ENCODE data around the gene RHBDD1.

RHBDD1 gene

DNA sequence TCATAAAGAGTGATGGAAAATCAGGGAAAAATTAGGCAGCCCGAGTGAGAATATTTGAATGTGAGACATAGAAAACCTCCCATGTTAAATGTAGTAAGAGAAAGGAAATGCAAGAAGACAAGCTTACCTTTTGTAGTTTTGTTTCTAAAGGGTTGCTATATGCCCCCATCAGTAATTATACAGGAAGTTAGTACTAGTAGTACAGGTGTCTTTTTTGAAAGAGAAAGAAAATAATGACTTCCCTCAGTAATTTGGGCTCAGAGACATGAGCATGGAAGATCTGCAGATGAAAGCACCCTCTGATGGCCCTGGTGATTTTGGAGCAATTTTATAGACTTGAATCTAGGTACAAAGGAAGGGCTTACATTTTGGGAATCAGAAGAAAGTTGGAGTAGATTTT lies 80.8 kb downstream of the RHBDD1 start:
- peaks cover 3% of the 10 kb centered on the region; the same call in 1 of the 2 replicates for H3K9me3 ChIP-seq (ENCODE audit: control insufficient read depth, insufficient read depth, low read length)
- H3F3A ChIP-seq (ENCODE audit: control insufficient read depth, insufficient read depth) = no peaks in the 10 kb centered on the region; the same call in 1 of the 2 replicates
- no peaks in the 10 kb centered on the region; the same call in 1 of the 2 replicates for H3K79me2 ChIP-seq (ENCODE audit: control insufficient read depth, low read length)
- peak overlapping the region; percentile 15; the same call in 1 of the 2 replicates for H3K4me3 ChIP-seq (ENCODE audit: low read length)
- peak overlapping the region; percentile 39 for H3K27ac ChIP-seq (ENCODE audit: low read depth, low read length)
- peaks cover 27% of the 10 kb centered on the region for H3K36me3 ChIP-seq (ENCODE audit: control insufficient read depth, low read length)
- no peaks in the 10 kb centered on the region for H3K9me2 ChIP-seq (replicated peaks; ENCODE audit: control insufficient read depth, low read length)
- no peaks in the 10 kb centered on the region for H3K27me3 ChIP-seq (ENCODE audit: control insufficient read depth, low read length)
- H4K20me1 ChIP-seq (ENCODE audit: control insufficient read depth, insufficient read depth, low read depth, low read length) = no peaks in the 10 kb centered on the region
- H3K4me2 ChIP-seq (ENCODE audit: low read length) = peak overlapping the region; percentile 35
- H3K4me1 ChIP-seq (ENCODE audit: control insufficient read depth, low read length) = peaks cover 30% of the 10 kb centered on the region
- TF ChIP-seq EZH2phosphoT487 (IDR thresholded peaks at IDR 0.05; ENCODE audit: borderline replicate concordance, low read length) = no peak
- TF ChIP-seq, protein P1, sequence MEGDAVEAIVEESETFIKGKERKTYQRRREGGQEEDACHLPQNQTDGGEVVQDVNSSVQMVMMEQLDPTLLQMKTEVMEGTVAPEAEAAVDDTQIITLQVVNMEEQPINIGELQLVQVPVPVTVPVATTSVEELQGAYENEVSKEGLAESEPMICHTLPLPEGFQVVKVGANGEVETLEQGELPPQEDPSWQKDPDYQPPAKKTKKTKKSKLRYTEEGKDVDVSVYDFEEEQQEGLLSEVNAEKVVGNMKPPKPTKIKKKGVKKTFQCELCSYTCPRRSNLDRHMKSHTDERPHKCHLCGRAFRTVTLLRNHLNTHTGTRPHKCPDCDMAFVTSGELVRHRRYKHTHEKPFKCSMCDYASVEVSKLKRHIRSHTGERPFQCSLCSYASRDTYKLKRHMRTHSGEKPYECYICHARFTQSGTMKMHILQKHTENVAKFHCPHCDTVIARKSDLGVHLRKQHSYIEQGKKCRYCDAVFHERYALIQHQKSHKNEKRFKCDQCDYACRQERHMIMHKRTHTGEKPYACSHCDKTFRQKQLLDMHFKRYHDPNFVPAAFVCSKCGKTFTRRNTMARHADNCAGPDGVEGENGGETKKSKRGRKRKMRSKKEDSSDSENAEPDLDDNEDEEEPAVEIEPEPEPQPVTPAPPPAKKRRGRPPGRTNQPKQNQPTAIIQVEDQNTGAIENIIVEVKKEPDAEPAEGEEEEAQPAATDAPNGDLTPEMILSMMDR (IDR thresholded peaks at IDR 0.05; ENCODE audit: low read depth, low read length, poor library complexity, severe bottlenecking) = no peak

DNA sequence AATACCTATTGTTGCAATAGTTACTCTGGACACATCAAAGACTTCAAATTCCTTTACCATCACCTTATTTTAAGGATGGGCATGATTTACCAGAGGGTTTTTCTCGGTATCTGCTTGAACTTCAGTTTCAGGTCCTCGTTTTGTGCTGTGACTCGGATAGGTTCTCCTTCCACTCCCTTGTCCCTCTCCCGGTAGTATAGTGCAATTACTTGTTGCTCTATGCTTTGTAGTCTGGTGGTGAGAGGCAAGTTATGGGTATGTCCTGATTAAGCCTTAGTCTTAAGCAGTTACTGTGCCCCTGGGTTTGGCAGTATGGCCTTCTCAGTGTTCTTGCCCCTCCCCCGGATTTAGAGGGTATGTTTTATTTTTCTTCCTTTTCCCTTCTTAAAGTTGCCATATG lies 96.6 kb downstream of the RHBDD1 start:
- TF ChIP-seq, protein P1 (IDR thresholded peaks at IDR 0.05; ENCODE audit: low read depth, low read length, poor library complexity, severe bottlenecking) = no peak
- TF ChIP-seq EZH2phosphoT487 (IDR thresholded peaks at IDR 0.05; ENCODE audit: borderline replicate concordance, low read length) = no peak
- H4K20me1 ChIP-seq (ENCODE audit: control insufficient read depth, insufficient read depth, low read depth, low read length) = no peaks in the 10 kb centered on the region
- H3K4me2 ChIP-seq (ENCODE audit: low read length) = no peak overlapping the region
- H3K27me3 ChIP-seq (ENCODE audit: control insufficient read depth, low read length) = no peaks in the 10 kb centered on the region
- H3K27ac ChIP-seq (ENCODE audit: low read depth, low read length) = no peak overlapping the region
- H3F3A ChIP-seq (ENCODE audit: control insufficient read depth, insufficient read depth) = no peaks in the 10 kb centered on the region
- H3K4me3 ChIP-seq (ENCODE audit: low read length) = no peak overlapping the region
- H3K4me1 ChIP-seq (ENCODE audit: control insufficient read depth, low read length) = no peaks in the 10 kb centered on the region
- no peaks in the 10 kb centered on the region for H3K79me2 ChIP-seq (ENCODE audit: control insufficient read depth, low read length)
- H3K9me3 ChIP-seq (ENCODE audit: control insufficient read depth, insufficient read depth, low read length) = no peaks in the 10 kb centered on the region
- H3K9me2 ChIP-seq (replicated peaks; ENCODE audit: control insufficient read depth, low read length) = no peaks in the 10 kb centered on the region
- no peaks in the 10 kb centered on the region; the same call in 1 of the 2 replicates for H3K36me3 ChIP-seq (ENCODE audit: control insufficient read depth, low read length)

DNA sequence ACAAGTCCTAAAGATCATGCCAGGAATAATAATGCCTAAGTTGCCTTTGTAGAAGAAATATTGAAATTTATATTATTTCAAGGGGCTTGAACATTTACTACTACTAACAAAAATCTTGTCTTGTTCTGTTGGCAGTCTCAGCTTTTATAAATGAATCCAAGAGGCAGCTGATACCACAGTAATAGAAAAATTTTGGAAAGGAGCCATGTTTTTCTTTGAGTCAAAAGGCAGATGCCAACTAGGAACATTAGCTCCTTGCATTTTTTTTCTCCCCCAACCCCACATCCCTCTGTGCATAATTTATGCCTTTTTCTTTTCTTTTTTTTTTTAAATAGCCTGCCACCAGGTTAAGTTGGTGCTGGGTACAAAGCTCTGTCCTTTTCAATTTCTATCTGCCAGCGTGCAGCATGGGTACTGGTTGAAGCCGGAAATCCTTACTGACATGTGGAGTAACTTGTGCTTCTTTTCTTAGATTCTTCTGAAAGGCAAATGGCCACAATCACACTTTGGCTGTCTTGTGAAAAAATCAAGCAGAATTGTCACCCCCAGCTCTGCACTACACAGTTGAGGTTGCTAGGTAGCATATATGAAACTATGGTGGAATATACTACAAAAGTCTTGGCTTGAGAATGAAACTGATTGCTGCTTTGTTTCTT lies 98.8 kb downstream of the RHBDD1 start:
- no peaks in the 10 kb centered on the region for H3K36me3 ChIP-seq (ENCODE audit: control insufficient read depth, low read length)
- H3K4me2 ChIP-seq (ENCODE audit: low read length) = no peak overlapping the region
- H3K4me1 ChIP-seq (ENCODE audit: control insufficient read depth, low read length) = no peaks in the 10 kb centered on the region
- H4K20me1 ChIP-seq (ENCODE audit: control insufficient read depth, insufficient read depth, low read depth, low read length) = no peaks in the 10 kb centered on the region
- H3K79me2 ChIP-seq (ENCODE audit: control insufficient read depth, low read length) = no peaks in the 10 kb centered on the region
- TF ChIP-seq, protein P1 (IDR thresholded peaks at IDR 0.05; ENCODE audit: low read depth, low read length, poor library complexity, severe bottlenecking) = no peak
- TF ChIP-seq EZH2phosphoT487 (IDR thresholded peaks at IDR 0.05; ENCODE audit: borderline replicate concordance, low read length) = no peak
- no peaks in the 10 kb centered on the region for H3F3A ChIP-seq (ENCODE audit: control insufficient read depth, insufficient read depth)
- no peak overlapping the region for H3K4me3 ChIP-seq (ENCODE audit: low read length)
- no peaks in the 10 kb centered on the region for H3K9me2 ChIP-seq (replicated peaks; ENCODE audit: control insufficient read depth, low read length)
- no peaks in the 10 kb centered on the region for H3K9me3 ChIP-seq (ENCODE audit: control insufficient read depth, insufficient read depth, low read length)
- H3K27me3 ChIP-seq (ENCODE audit: control insufficient read depth, low read length) = no peaks in the 10 kb centered on the region
- H3K27ac ChIP-seq (ENCODE audit: low read depth, low read length) = no peak overlapping the region
